BJ (cell line): ENCODE data around the gene RP2. TPM values are rescaled to one million over a fixed set of nuclear protein-coding genes. Genes with fewer than 3 reads are reported as not detected.

Experiments
- CTCF ChIA-PET: fragments of 350-600 bp; formaldehyde crosslinking; extraction: SDS; loops from one replicate; lab custom pipeline; 2021; ENCODE audit warnings: antibody characterized with exemption, inconsistent platforms; lab: Yijun Ruan, JAX
- POLR2A ChIA-PET: fragments of 300-600 bp; sonication (Branson Sonifier 250); formaldehyde crosslinking; extraction: SDS; loops from one replicate; lab custom pipeline; 2021; ENCODE audit warnings: antibody characterized with exemption; lab: Charles Lee
- DNase-seq: peaks from one replicate; pipeline ENCODE4 v3.0.0-alpha.2; 2011; ENCODE audit warnings: low read depth
- H3K27me3 ChIP-seq: 2 replicates; pipeline ENCODE4 v1.6.0; 2011; ENCODE audit warnings: low read length; ENCODE audit not compliant: control insufficient read depth, insufficient read depth
- H3K36me3 ChIP-seq: 2 replicates; pipeline ENCODE4 v1.5.1; 2011; ENCODE audit warnings: low read length; ENCODE audit not compliant: control insufficient read depth, insufficient read depth
- H3K4me3 ChIP-seq: 2 replicates; pipeline ENCODE4 v1.5.1; 2011; ENCODE audit warnings: low read depth, mild to moderate bottlenecking, control low read depth, low read length
- CTCF ChIP-seq: IDR thresholded peaks from 2 replicates; pipeline ENCODE4 v1.5.1; 2011; ENCODE audit warnings: low read depth, mild to moderate bottlenecking, control low read depth, inconsistent platforms, low read length, moderate library complexity; ENCODE audit not compliant: insufficient read depth
- polyA plus RNA-seq: library from polyadenylated mRNA; depleted of rRNA; stranded (reverse); fragments of >200 nt; gene quantifications from 2 replicates; pipeline ENCODE4 v1.2.3, GENCODE V29; 2011

The RP2 gene
- polyA plus RNA-seq, 1 experiment, result 7.4 TPM

GRCh38 chrX:46873746-46874145 lies 36.9 kb downstream of the RP2 start:
- ChIA-PET POLR2A (no interaction called here), CTCF (no interaction called here)
- no peak overlapping the region for H3K4me3 ChIP-seq
- DNase-seq, result no peak
- no peaks in the 10 kb centered on the region for H3K36me3 ChIP-seq
- H3K27me3 ChIP-seq, result no peaks in the 10 kb centered on the region
- no peak for TF ChIP-seq CTCF

GRCh38 chrX:46876901-46877300 lies 40.1 kb downstream of the RP2 start:
- POLR2A ChIA-PET, result no interaction called here
- no peak for TF ChIP-seq CTCF
- H3K4me3 ChIP-seq, result no peak overlapping the region
- no peaks in the 10 kb centered on the region for H3K27me3 ChIP-seq
- CTCF ChIA-PET, result no interaction called here
- DNase-seq, result no peak
- no peaks in the 10 kb centered on the region for H3K36me3 ChIP-seq

GRCh38 chrX:46882266-46882665 lies 45.4 kb downstream of the RP2 start:
- DNase-seq, result no peak
- TF ChIP-seq CTCF, result no peak
- H3K4me3 ChIP-seq, result no peak overlapping the region
- ChIA-PET CTCF (interaction anchor here (1.8 kb wide), 1 partner anchor 148 kb away, joined by 3 read pairs; no protein-coding TSS in a partner anchor), POLR2A (no interaction called here)
- H3K36me3 ChIP-seq, result no peaks in the 10 kb centered on the region
- H3K27me3 ChIP-seq, result no peaks in the 10 kb centered on the region

- no peaks in the 10 kb centered on the region for H3K27me3 ChIP-seq
- ChIA-PET POLR2A (no interaction called here), CTCF (no interaction called here)
- H3K36me3 ChIP-seq, result no peaks in the 10 kb centered on the region
- TF ChIP-seq CTCF, result no peak
- DNase-seq, result no peak
- H3K4me3 ChIP-seq, result no peak overlapping the region
Measured at GRCh38 chrX:46884799-46885198, 48.0 kb downstream of the RP2 start.

- ChIA-PET CTCF (no interaction called here), POLR2A (no interaction called here)
- no peak for TF ChIP-seq CTCF
- Histone ChIP-seq H3K27me3 (no peaks in the 10 kb centered on the region), H3K36me3 (no peaks in the 10 kb centered on the region), H3K4me3 (no peak overlapping the region)
- DNase-seq, result no peak
Measured at GRCh38 chrX:46898207-46898606, 61.4 kb downstream of the RP2 start.
